Liver (tissue), 3 donors: Measurements from ENCODE around the gene CPA5.

Experiments used
- CTCF ChIP-seq: fragments of 150-350 bp; IDR thresholded peaks from 2 replicates; pipeline ENCODE4 v1.5.1; 2017; ENCODE audit warnings: improper control_type of control experiment, low read depth, low read length; ENCODE audit not compliant: missing input control
- EGR1 ChIP-seq, 2 donors: IDR thresholded peaks; 2 replicates each; pipeline ENCODE4 v1.6.1; 2016 to 2018; ENCODE audit warnings: antibody characterized with exemption in 2 of 2, low read depth in 2 of 2
- FOXA1 ChIP-seq: IDR thresholded peaks from 2 replicates; pipeline ENCODE4 v1.6.1; 2016; ENCODE audit warnings: antibody characterized with exemption
- GABPA ChIP-seq, 2 donors: IDR thresholded peaks in 1 of 2; conservative IDR thresholded peaks in 1 of 2; 2 replicates each; pipeline ENCODE4 v1.6.1; 2016; ENCODE audit warnings: antibody characterized with exemption in 2 of 2, mild to moderate bottlenecking in 1 of 2, moderate library complexity in 1 of 2
- HNF4A ChIP-seq, 2 donors: conservative IDR thresholded peaks; 2 replicates each; pipeline ENCODE4 v1.6.1; 2016; ENCODE audit warnings: antibody characterized with exemption in 2 of 2, mild to moderate bottlenecking in 2 of 2
- MAX ChIP-seq: IDR thresholded peaks from 2 replicates; pipeline ENCODE4 v1.6.1; 2016; ENCODE audit warnings: antibody characterized with exemption
- RAD21 ChIP-seq, 2 donors: IDR thresholded peaks; 2 replicates each; pipeline ENCODE4 v1.6.1; 2016; ENCODE audit warnings: antibody characterized with exemption in 2 of 2, mild to moderate bottlenecking in 2 of 2
- RXRA ChIP-seq, 2 donors: IDR thresholded peaks; 2 replicates each; pipeline ENCODE4 v1.6.1; 2017 to 2018; ENCODE audit warnings: antibody characterized with exemption in 2 of 2, mild to moderate bottlenecking in 1 of 2
- SP1 ChIP-seq: IDR thresholded peaks from 2 replicates; pipeline ENCODE4 v1.6.1; 2018; ENCODE audit warnings: antibody characterized with exemption, mild to moderate bottlenecking
- TAF1 ChIP-seq: conservative IDR thresholded peaks from 2 replicates; pipeline ENCODE4 v1.6.1; 2016; ENCODE audit warnings: antibody characterized with exemption, mild to moderate bottlenecking
- YY1 ChIP-seq: IDR thresholded peaks from 2 replicates; pipeline ENCODE4 v1.6.1; 2016; ENCODE audit warnings: antibody characterized with exemption, mild to moderate bottlenecking
- ZBTB33 ChIP-seq: IDR thresholded peaks from 2 replicates; pipeline ENCODE4 v1.6.1; 2016; ENCODE audit warnings: antibody characterized with exemption
- donor health status: healthy.
- donor health status: healthy.

GRCh38 chr7:130346177-130346905 is 1.7 kb downstream of the CPA5 start:
- TF ChIP-seq CTCF (no peak), ZBTB33 (no peak), EGR1 (IDR thresholded peaks at IDR 0.05; ENCODE audit: low read depth in 2 of 2) (no peak), YY1 (no peak), FOXA1 (no peak), MAX (no peak), SP1 (no peak), RXRA (IDR thresholded peaks at IDR 0.05) (no peak), TAF1 (no peak), GABPA (IDR thresholded peaks at IDR 0.05 in 1 of 2, conservative IDR thresholded peaks at IDR 0.05 in 1 of 2) (no peak), RAD21 (IDR thresholded peaks at IDR 0.05) (no peak), HNF4A (conservative IDR thresholded peaks at IDR 0.05) (no peak)
